ENCODE data around the gene ZDHHC8.

- TF ChIP-seq CTCF (IDR thresholded peaks at IDR 0.05): no peak
- no peak for TF ChIP-seq EP300 (IDR thresholded peaks at IDR 0.05; ENCODE audit: low read depth)
- TF ChIP-seq POLR2A (IDR thresholded peaks at IDR 0.05): no peak
- no peak for TF ChIP-seq POLR2AphosphoS5 (IDR thresholded peaks at IDR 0.05)
Measured at GRCh38 chr22:20188567-20188877, 56.9 kb downstream of the ZDHHC8 start.
